PC-9 (cell line): Measurements from ENCODE around the gene TSPAN12.
"Not testable (repeated sequence)": the region's sequence is repeated elsewhere in the genome, so short reads cannot be mapped to it uniquely, and the experiment has no call there.

Source experiments
- EZH2 ChIP-seq: fragments of 200-600 bp; sonication (generic); IDR thresholded peaks from 2 replicates; pipeline ENCODE4 v1.8.0; 2017; ENCODE audit warnings: antibody characterized with exemption, low read depth
- TF ChIP-seq, protein P1 (sequence below): fragments of 200-600 bp; sonication (generic); conservative IDR thresholded peaks from 2 replicates; pipeline ENCODE4 v1.6.1; 2017; ENCODE audit warnings: mixed run types, antibody characterized with exemption, mild to moderate bottlenecking, moderate library complexity

DNA sequence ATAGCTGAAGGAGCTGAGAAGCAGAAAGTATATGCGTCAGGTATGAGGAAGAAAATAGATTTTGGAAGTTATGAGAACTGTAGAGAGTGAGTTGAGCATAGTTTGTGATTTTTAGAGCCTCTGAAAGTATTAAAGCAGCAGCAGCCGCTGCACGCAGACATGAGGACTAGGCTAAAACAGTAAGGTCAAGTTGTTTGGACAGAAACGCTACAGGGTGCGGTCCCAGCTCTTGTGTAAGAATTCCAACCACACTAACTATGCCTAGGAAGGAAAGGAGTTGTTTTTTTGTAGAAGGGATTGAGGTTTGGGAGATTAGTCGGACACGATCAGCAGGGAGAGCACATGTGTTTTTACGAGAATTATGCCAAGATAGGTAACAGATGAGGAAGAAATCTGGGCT, 78.9 kb downstream of the TSPAN12 start:
- TF ChIP-seq, protein P1, sequence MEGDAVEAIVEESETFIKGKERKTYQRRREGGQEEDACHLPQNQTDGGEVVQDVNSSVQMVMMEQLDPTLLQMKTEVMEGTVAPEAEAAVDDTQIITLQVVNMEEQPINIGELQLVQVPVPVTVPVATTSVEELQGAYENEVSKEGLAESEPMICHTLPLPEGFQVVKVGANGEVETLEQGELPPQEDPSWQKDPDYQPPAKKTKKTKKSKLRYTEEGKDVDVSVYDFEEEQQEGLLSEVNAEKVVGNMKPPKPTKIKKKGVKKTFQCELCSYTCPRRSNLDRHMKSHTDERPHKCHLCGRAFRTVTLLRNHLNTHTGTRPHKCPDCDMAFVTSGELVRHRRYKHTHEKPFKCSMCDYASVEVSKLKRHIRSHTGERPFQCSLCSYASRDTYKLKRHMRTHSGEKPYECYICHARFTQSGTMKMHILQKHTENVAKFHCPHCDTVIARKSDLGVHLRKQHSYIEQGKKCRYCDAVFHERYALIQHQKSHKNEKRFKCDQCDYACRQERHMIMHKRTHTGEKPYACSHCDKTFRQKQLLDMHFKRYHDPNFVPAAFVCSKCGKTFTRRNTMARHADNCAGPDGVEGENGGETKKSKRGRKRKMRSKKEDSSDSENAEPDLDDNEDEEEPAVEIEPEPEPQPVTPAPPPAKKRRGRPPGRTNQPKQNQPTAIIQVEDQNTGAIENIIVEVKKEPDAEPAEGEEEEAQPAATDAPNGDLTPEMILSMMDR = not testable (repeated sequence)
- TF ChIP-seq EZH2 = not testable (repeated sequence)
